HG02588 (cell line): ENCODE data around the gene PIGZ.

ENCODE experiments used
- ATAC-seq: cut with Tn5 transposase; IDR thresholded peaks from one replicate; pipeline ENCODE4 v1.9.1; 2021; ENCODE audit warnings: mild to moderate bottlenecking, moderate library complexity; ENCODE audit not compliant: unreplicated experiment

Gene PIGZ, protein sequence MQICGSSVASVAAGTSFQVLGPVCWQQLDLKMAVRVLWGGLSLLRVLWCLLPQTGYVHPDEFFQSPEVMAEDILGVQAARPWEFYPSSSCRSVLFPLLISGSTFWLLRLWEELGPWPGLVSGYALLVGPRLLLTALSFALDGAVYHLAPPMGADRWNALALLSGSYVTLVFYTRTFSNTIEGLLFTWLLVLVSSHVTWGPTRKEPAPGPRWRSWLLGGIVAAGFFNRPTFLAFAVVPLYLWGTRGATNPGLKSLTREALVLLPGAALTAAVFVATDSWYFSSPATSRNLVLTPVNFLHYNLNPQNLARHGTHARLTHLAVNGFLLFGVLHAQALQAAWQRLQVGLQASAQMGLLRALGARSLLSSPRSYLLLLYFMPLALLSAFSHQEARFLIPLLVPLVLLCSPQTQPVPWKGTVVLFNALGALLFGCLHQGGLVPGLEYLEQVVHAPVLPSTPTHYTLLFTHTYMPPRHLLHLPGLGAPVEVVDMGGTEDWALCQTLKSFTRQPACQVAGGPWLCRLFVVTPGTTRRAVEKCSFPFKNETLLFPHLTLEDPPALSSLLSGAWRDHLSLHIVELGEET

DNA sequence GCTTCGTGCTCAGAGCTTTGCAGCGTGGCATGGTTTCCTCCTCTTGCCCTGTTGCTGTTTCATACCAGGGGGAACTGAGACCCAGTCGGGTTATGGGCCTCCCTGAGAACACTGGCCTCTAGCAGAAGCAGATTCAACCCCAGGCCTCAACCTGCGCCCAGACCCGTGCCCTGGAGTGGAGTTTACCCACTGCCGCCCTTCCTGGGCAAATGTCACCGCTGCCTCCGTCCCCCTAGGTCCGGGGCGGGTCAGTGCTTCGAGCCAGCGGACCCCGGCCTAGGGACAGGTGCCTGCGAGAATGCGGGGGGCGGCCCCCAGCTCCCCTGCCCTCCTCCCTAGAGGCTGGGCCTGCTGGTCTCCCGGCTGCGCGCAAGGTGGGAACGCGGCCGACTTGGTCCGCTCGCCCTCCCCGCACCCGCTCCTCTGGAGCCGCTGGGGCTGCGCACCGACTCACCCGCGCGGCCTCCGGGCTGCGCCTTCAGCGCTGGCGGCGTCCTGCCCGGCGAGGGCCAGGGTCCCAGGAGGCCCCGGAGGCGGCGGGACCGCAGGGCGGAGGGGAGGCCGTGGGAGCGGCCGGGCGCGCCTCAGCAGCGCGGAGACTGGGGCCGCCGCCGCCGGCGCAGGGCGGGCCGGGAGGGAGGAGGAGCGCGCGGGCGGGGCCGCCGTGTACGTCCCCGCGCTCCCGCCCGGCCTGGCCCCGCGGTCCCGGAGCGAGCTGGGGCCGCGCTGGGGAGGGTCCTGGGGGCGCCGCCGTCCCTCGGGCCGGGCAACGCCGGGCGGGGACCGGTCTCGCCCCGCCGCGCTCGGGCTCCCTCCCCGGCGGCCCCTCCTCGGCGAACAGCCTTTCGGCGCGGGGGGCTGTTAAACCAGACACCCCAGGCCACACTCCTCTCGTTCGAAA, at the start of gene PIGZ:
PIGZ (minus strand) TSS at position 601 of the 901 bp plus-strand sequence. CDS start 16,802 bp downstream, outside the sequence.
- peak; percentile 59 for ATAC-seq

DNA sequence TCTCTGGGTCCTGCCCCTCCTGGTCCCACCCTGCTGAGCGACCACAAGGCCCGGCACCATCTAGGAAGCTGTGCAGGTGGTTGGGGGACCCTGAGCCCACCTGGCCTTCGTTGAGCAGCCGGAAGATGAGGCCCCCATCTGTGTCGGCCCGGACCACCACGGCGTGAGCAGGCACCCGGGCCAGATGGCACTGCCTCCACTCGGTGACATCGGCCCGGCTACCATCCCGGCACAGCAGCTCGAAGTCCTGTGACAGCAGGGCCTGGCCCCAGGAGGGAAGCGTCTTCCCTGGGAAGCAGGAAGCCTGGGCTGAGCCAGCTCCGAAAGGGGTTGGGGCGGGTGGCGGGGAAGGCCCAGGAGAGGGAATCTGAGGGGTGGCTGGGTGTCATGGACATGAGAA, 48.4 kb upstream of the PIGZ start:
- no peak for ATAC-seq

DNA sequence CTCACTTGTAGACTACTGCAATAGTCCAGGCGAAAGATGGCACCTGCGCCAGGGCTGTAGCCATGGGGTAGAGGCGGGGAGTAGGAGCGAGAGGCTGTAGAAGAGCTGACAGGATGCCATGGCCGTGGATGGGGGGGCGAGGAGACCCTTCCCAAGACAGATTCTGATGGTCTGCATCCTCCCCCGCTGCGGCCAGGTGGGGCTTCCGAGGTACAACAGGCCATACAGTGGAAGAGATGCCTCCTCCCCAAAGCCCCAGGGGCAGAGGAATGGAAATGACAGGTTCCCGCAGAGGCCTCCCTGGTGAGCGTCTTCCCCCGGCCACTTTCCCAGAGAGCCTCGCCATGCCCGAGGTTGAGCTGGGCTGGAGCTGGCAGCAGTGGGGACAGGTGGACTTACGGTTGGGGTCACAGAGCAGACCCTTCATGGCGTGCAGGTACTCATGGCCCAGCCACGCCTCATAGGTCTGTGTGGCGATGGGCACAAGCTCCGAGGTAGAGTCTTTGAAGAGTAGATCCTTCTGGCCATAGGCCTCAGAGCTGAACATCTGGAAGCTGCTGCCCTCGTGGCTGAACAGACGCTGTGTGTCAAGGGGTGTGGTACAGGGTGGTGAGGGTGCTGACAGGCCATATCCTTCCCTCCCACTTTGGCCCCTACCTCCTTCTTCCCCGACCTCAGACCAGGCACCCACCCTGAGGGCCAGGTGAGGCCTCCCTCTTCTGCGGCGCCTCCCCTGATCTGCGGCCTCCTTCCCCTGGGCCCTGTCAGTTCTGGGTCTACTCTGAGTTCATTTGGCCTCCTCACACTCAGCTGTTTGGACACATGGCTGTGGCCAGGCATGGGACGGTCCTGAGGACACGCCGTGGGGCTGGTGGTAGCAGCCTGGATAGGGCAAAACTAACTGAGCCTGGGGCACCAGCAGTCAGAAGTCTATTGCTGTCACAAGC, 47.4 kb upstream of the PIGZ start:
- ATAC-seq, result no peak

DNA sequence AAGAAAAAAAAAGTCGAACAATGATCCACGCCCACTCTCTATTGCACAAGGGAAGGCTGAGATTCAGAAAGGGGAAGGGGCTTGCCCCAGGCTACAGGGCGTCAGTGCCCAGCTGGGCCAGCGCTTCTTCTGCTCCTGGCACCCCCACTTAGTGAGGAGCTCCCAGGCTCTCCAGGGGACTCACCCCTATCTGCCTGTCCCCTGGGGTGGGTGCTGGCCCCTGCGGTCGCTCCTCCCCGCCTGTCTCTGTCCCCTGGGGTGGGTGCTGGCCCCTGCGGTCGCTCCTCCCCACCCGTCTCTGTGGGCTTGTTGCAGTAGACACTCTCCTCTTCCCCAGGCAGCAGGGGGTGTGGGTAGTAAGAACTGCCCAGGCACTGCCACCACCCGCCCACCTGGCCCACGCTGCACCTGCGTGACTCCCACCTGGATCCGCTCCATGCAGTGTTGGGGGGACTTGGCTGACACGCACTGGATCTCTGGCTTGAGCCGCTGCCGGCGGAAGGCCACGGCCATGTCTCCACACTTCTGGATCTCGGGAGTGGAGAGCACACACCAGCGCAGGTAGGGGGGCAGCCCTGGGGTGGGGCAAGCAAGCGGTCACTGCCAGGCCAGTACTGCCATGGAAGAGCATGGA, 46.4 kb upstream of the PIGZ start:
- no peak for ATAC-seq

DNA sequence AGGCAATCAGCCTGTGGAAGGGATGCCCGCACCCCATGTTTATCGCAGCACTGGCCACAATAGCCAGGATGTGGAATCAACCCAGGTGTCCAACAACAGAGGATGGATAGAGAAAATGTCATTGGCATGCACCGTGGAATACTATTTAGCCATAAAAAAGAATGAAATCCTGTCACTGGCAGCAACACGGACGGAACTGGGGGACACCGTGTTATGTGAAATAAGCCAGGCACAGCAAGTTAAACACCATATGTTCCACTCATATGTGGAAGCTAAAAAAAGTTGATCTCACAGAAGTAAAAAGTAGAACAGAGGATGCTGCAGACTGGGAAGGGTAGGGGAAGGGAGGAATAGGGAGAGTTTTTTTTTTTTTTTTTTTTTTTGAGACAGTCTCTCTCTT, 45.4 kb upstream of the PIGZ start:
- ATAC-seq, result no peak

DNA sequence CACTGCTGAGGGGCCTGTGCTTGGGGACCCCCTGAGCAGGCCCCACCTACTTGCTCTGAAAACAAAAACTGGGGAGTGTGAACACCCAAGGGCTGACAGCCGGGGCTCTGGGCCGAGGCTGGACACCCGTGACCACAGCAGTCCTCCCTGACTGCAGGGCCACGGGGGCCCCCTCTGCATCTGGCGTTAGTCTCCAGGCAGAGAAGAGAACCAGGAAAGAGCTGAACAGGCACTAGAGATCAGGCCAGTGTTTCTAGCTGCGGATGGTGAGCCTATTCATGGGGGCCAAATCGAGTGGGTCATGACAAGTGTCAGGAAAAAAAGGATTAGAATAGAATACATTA, 43.9 kb upstream of the PIGZ start:
- no peak for ATAC-seq

DNA sequence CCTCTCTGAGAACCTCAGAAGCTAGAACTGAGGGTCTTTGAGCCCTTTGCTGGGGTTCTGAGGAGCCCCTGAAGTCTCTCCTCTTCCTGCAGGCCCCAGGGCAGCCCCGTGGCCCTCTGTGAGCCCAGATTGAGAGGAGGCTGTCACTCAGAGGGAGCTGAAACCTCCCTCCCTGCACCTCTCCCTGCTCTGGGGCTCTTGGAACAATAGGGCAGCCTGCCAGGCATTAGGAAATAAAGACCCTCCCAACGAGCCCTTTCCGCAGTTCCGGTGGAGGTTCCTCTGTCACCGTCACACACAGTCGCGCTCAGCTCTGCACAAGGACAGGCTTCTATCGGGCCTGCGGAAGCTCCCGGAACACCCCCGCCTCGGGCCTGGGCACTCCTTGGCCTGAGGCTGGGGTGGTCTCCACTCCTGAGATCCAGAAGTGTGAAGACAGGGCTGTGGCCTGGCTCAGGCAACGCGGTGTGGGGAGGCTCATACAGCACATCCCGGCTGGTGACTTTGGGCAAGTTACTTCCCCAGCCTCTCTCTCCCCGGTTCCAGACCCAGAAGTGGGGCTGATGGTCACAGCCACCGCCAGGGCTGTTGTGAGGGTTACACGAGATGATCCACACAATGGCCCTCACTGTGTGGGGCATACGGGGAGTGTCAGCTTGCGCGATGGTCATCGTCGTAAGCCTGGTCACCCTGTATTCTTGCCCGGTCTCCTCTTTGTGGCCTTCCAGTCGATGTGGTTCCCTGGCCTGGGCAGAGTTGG, 43.3 kb upstream of the PIGZ start:
- no peak for ATAC-seq

DNA sequence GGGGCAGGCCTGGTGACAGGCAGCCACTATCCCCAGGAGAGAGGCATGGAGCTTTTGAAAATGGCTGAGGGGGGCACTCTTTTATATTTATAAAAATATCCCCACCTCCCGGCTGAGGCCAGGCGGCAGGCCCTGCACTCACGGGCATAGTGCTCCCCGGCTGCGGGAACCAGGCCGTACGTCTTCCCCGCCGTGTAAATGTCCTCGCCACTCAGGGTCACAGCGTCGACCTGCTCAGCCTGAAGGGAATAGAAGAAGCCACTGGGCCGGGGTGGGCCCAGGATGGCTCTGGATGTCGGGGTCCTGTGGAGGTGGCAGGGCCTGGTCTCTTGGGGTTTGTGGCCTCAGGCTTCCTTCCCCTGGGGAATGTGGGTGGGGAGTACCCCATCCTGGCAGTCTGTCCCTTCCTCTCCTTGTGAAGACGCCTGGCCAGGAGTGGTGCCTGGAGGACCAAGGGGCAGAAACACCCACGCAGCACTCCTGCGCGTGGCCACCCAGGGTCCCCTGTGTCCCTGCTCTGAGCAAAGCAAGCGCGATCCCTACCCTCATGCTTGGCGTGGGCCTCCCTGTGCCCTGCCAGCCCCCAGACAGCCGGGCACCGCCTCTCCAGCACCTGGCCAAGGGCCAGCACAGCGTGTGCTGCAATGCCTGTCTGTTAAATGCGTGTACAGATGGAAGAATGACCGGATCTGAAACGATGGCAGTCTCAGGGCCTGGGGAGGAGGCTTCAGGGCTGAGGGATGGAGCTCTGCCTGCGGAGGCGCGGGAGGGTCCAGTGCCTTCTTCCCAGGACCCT, 42.1 kb upstream of the PIGZ start:
- ATAC-seq, result no peak

DNA sequence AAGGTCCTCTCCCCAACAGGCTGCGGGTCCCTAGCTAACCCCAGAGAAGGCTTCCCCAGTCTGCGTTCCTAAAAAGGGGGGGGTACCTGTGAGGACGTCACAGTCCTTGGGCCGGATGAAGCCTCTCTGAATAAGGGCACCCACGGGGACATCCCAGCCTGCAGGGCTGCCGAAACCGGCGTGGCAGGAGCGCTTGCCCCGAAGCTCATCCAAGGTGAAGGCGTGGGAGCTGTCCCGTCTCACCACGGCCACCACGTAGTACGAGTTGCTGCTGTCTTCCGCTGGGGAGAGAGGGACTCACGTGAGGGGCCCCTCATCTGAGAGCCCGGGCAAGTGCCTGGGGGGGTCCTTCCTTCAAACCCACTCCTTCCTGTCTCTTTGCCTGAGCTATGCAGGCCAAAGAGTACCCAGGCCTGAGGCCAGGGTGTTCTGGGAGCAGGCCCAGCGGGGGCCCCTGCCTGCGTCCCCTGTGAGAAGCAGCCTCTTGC, 40.9 kb upstream of the PIGZ start:
- no peak for ATAC-seq

DNA sequence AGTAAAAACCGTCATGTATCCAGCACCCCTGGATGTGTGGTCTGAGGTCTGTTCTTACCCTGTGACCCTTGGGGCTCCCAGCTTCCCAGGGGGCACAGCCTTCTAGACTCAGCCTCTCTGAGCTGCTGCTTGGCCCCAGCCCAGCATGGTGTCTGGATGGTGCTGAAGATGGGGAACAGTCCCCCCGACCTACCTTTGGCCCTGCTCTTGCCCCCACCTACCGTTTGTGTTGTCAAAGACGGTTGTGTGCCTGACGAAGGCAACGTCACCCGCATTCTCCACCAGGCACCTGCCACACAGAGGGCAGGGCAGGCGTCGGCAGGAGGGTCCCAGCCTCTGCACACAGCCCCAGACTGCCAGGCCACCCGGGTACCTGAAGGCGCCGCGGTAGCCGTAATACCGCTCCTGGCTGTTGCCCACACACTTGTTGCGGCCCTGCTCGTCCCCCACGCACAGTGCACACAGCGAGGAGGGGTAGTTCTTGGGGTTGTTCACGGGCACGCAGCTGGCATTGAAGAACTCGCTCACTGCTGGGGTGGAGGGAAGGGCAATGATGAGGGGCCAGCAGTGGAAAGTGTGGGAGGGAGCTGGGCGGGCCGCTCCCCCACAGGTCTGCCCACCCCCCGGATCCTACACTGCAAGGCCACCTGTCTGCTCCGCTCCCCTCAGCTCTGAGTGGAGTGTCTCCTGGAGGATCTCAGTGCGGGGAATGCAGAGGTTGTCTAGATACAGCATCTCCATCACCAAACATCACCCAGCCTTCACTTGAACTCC, 40.0 kb upstream of the PIGZ start:
- ATAC-seq, result no peak

DNA sequence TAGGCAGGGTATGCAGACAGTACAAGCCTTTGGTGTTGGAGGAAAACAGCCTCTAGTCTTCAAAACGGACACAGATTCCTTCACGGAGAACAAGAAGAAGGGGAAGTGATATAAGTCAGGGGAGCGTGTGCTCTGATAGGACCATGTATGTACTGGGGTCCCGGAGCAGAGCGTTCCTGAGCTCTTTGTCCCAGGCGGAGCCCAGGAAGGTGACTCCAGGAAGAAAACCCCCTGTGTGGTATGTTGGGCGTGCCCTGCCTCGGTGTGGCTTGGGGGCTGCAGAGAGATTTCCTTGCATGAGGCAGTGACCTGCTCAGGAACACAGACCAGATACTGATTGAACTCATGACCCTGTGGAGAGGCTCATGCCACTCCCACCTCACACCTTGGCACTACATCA, 39.3 kb upstream of the PIGZ start:
- ATAC-seq, result no peak

DNA sequence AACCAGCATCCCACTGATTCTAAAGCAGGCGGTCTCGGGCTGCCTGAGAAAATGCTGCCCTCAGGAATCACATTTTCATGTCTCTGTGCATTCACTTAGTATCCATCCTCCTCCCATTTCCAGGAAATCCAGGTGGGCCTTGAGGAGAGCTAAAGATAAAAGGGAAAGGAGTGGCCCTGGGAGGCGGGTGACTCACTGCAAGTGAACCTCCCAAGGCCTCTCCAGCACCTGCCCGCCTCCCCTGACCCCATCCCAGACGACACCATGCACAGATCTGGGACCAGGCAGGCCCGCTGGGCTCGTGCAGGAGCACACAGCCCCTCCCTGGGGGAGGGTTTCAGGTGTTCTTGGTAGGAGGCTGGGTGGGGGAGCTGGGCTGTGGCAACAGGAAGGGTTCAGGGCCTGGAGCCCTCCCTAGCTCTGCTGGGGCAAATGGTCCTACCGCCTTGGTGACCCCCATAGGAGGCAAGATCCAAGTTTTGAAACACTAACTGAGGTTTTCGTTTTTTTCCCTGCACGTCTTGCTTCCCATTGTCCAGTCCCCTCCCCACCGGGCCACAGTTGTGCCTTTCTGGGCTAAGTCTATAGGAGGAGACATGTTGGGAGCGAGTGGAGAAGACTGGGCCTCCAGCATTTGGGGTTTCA, 38.8 kb upstream of the PIGZ start:
- ATAC-seq, result no peak

DNA sequence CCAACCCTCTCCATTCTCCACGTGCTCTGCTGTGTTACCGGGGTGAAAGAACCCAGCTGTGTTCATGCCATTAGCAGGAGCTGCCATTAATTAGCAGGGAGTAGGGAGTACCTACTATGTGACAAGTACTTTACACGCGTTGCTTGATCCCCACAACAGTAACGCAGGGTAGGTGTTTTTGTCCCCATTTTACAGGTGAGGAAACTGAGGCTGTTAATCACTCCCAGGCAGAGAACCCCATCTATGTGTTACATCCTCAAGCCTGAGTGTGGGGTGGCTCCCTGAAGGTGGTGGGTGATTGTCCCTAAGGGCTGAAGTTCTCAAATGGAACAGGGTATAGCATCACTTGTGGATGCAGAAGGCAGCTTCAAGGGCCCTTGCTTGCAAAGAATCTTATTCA, 38.2 kb upstream of the PIGZ start:
- ATAC-seq, result no peak

DNA sequence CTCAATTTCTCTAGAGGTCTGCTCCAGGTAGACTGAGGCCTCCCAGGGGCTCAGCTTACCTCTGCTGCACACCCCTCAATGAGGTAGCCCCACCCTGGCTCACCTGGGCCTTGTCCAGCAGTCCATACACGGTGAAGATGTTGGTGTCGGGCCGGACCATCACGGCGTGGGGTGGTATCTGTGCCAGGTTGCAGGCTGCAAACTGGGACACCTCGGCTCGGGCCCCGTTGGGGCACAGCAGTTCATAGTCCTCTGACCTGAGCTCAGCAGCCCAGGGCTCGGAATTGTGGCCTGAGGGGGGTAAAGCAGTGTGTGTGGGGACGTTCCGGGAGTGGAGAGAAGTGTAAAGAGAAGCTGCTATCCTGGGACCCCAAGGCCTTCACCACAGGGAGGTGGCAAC, 37.8 kb upstream of the PIGZ start:
- no peak for ATAC-seq

DNA sequence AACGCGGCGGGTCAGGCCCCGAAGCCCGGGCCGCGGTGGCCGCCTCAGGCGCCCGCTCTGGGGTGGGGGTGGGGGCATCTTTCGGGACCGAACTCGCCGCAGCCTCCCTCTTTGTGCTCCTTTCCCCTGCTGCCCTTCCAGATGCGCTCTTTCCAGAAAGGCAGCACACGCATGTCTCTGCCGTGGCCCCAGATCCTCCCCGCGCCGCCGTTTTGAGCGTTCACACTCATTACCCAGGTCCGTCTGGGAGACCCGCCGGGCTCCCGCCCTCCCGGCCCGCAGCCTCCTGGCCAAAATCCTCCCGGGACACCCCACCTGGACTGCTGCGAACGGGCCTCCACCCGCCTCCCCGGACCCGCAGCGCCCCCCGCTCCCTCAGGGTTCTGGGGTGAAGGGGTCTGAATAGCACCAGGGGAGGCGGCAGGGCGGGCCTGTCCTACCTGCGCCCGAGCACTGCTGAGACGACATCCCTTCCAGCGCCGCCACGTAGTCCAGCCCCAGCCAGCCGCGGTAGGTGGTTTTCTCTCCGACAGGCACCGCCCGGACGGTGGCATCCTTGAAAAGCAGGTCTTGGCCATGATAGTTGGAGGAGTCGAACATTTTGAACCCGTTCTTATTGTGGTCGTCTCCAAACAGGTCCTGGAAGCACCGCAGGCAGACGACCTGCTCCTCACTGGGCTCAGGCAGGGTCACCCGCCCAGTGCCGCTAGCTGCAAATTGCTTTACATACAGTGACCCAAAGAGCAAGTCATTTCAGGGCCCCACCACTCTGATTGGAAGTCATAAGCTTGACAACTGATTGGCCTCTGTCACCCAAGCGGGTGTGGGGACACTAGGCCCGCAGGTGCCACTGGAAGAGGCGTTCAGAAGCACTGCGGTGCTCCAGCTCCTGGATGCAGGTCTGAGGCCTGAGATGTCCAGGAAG, 35.1 kb upstream of the PIGZ start:
- ATAC-seq, result peak; percentile 14
